RWPE1 (cell line): ENCODE measurements around the gene ADI1.
"Not testable (repeated sequence)": the region's sequence is repeated elsewhere in the genome, so short reads cannot be mapped to it uniquely, and the experiment has no call there.

Source experiments
- CTCF ChIA-PET: fragments of 350-600 bp; sonication (Branson Sonifier 250); formaldehyde crosslinking; extraction: SDS; loops from one replicate; lab custom pipeline; 2021; lab: Yijun Ruan, JAX
- POLR2A ChIA-PET: fragments of 400-600 bp; formaldehyde crosslinking; extraction: SDS; loops from one replicate; lab custom pipeline; 2020; ENCODE audit warnings: antibody characterized with exemption; ENCODE audit not compliant: low non-redundant PET; lab: Yijun Ruan, JAX
- DNase-seq: peaks from one replicate; pipeline ENCODE4 v3.0.0; 2012; ENCODE audit warnings: low spot score
- H3K27ac ChIP-seq: fragments of 450-650 bp; 2 replicates; pipeline ENCODE4 v1.5.1; 2017
- TF ChIP-seq, protein P1 (sequence below): fragments of 450-650 bp; conservative IDR thresholded peaks from 2 replicates; pipeline ENCODE4 v1.5.1; 2017; ENCODE audit warnings: low read depth, mild to moderate bottlenecking

Gene ADI1

DNA sequence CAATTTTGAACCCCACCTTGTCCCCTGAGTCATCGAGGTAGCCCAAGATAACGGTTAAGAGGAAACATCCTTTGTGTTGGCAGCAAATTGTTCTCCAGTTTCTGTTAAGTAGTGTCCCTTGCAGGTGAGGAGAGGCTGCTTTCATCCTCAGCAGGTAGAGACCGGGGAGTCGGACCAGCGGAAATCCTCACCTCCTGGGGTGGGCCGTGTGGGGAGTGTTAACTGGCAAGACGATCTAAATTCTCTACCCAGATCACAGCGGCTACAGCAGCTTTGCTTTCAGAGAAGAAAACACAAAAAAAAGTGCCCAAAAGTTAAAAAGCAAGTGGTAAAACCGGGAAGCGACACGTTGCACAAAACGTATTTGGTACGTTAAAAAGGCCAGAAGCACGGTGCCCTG is 63.2 kb downstream of the ADI1 start:
- DNase-seq, result no peak
- ChIA-PET CTCF (interaction anchor here (0.6 kb wide), 1 partner anchor 11 kb away, joined by 5 read pairs; no protein-coding TSS in a partner anchor), POLR2A (no interaction called here)
- TF ChIP-seq, protein P1, sequence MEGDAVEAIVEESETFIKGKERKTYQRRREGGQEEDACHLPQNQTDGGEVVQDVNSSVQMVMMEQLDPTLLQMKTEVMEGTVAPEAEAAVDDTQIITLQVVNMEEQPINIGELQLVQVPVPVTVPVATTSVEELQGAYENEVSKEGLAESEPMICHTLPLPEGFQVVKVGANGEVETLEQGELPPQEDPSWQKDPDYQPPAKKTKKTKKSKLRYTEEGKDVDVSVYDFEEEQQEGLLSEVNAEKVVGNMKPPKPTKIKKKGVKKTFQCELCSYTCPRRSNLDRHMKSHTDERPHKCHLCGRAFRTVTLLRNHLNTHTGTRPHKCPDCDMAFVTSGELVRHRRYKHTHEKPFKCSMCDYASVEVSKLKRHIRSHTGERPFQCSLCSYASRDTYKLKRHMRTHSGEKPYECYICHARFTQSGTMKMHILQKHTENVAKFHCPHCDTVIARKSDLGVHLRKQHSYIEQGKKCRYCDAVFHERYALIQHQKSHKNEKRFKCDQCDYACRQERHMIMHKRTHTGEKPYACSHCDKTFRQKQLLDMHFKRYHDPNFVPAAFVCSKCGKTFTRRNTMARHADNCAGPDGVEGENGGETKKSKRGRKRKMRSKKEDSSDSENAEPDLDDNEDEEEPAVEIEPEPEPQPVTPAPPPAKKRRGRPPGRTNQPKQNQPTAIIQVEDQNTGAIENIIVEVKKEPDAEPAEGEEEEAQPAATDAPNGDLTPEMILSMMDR, result no peak
- H3K27ac ChIP-seq, result no peak overlapping the region

DNA sequence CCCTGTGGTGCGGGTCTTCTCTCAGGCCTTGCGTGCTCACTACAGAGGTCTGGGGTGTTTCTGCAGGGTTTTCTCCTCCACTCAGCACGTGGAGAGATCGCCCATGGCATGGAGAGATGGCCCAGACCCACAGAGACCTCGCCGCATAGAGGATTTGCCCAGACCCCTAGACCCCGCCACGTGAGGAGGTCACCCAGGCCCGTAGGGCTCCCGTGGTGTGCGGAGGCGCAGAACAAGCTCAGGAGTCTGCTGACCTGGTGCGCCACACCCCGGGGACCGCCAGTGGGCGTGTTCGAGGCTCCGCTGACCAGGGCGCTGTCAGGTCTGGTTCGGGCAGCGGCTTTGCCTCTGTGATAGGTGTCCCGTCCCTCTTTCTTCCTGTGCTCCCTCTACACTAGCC is 64.5 kb downstream of the ADI1 start:
- DNase-seq, result no peak
- CTCF ChIA-PET, result no interaction called here
- TF ChIP-seq, protein P1, result no peak
- POLR2A ChIA-PET, result no interaction called here
- H3K27ac ChIP-seq, result no peak overlapping the region

DNA sequence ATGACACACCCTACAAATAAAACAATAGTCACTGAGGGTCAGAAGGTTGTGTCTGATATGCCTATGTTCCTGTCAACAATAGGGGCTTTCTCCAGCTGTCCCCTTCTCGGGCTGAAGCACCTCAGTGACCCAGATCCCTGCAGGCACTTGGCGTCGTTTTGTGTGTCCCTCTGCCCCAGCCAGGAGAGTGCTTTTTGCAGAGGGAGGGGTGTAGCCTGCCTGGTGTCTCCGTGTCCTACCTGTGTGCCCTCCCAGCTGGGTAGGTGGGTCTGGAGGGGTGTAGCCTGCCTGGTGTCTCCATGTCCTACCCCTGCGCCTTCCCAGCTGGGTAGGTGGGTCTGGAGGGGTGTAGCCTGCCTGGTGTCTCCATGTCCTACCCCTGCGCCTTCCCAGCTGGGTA is 65.3 kb downstream of the ADI1 start:
- POLR2A ChIA-PET, H3K27ac ChIP-seq, DNase-seq, CTCF ChIA-PET: not testable (repeated sequence)

DNA sequence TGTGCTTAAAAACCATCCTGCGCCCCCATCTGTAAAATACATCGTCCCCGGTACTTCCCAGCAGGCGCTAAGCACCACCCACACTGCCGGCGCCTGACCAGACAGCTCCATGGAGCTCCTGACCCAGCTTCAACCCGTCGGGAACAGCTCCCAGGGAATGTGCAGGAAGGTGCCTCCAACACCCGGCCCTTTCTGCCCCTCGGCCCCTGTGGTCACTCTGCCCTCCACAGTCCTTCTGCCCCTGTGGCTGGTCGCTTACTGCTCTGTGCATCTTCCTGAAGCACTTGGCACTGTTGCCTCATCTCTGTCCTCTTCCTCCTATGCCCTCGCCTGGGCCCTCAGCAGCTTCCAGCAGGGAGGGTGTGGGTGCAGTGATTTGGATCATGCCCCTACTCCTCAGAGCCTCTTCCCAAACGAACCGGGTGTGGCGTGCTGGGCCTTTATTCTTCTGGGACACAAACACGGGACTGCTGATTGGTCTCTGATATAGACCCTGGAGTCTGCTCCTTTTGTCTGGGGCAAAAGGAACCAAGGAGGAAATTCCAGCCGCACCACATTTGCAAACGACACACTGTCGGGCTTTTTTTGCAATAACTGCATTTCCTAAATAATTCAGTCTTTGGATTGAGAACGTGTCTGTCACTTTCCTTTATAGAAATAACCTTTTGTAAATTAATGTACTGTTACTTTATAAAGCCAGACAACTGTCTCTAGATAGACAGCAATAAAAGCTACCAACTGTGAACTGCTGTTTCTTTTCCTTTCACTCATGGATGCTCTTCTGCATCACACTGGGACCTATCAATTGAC is 65.9 kb downstream of the ADI1 start:
- no peak for DNase-seq
- ChIA-PET CTCF (interaction anchor here (0.6 to 1.6 kb wide), 2 partner anchors 9 to 104 kb away, joined by 3 to 5 read pairs; no protein-coding TSS in a partner anchor), POLR2A (no interaction called here)
- H3K27ac ChIP-seq, result no peak overlapping the region
- TF ChIP-seq, protein P1, result no peak

DNA sequence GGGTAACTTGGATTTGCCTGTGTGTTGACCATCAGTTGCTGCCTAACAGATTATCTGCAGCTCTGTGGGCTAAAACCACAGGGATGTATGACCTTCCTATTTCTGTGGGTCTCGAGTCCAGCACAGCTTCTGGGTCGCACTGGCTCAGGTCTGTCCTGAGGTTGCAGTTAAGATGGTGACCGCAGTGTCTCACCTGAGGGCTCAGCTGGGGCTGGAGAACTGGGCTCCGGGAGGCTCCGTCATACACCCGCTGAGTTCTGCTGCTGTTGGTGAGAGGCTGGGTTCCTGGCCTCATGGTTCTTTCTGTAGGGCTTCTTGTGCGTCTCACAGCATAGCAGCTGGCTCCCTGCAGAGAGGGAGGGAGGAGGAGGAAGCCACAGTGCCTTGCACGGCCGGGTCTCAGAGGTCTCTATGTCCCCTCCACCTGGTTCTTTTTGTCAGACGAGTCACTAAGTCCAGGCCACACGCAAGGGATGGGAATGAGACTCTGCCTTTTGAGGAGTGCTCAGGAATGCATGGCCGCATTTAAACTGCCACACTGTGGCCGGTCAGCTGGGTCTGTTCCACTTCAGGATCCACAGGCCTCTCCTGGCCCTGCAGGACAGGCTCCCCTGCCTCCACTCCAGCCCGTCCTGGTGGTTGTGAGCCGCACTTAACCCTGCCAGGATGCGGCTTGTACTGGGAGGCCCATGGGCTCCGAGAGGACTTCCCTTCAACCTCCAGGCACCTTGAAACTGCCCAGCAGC is 67.2 kb downstream of the ADI1 start:
- no peak for DNase-seq
- ChIA-PET CTCF (interaction anchor here (1.6 kb wide), 1 partner anchor 10 kb away, joined by 5 read pairs; no protein-coding TSS in a partner anchor), POLR2A (no interaction called here)
- TF ChIP-seq, protein P1, result no peak
- H3K27ac ChIP-seq, result peak overlapping the region; percentile 28; the same call in 1 of the 2 replicates

DNA sequence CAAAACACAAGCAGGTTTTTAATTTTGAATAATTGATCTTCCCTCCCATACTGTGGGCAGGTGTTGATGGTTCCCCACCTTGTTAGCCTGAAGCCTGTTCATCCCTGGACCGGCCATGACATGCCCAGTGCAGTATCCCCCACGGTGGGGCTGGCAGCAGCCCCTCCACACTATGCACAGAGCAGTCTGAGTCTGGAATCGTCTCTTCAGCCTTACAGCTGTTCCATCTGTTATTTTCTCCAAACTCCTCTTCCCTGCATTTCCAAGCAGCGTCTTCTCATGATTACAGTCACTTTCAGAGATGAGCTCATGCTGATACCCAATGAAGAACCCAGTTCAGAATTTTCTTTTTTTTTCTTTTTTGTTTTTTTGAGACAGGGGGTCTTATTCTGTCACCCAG is 68.2 kb downstream of the ADI1 start:
- TF ChIP-seq, protein P1, result no peak
- H3K27ac ChIP-seq, result no peak overlapping the region
- no peak for DNase-seq
- POLR2A ChIA-PET, result no interaction called here
- CTCF ChIA-PET, result no interaction called here
